ENCODE measurements around the gene DR1.
"Not testable (repeated sequence)": the region's sequence is repeated elsewhere in the genome, so short reads cannot be mapped to it uniquely, and the experiment has no call there.

Gene DR1

GRCh38 chr1:93340090-93340489 lies 5.6 kb upstream of the DR1 start:
- no peak for DNase-seq (ENCODE audit: low read depth)

- DNase-seq (ENCODE audit: low read depth) = no peak
Measured at GRCh38 chr1:93344484-93344883, 1.2 kb upstream of the DR1 start.

DNA sequence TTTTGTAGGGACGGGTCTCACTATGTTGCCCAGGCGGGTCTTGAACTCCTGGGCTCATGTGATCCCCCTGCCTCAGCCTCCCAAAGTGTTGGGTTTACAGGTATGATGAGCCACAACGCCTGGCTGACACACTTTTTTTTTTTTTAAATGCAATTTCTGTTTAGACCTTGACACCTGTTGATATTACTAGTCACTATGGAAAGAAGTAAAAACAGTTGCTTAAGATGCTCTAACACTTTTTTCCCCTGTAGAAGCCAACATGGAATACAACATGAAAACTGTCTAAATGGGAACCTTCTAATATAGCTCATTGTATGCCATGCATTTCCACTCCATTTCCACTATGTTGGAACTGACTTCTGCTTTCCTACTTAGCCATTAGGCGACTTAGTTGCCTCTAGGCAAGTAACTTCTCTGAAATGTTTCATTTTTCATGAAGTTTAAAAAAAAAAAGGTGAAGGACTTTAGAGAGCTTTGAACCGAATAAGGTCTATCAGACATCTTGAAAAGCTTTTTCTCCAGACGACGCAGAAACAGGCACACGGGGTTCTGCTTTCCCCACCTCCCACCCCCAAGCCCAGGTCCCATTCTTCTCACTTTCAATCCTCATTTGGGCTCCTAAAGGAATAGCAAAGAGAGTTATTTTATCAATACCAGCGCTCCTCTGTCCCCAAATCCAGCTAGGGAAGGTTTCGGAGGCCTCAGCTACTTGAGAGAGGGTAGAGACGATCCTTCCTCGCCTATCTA lies 648 bp upstream of the DR1 start:
- DNase-seq (ENCODE audit: low read depth) = no peak

DNA sequence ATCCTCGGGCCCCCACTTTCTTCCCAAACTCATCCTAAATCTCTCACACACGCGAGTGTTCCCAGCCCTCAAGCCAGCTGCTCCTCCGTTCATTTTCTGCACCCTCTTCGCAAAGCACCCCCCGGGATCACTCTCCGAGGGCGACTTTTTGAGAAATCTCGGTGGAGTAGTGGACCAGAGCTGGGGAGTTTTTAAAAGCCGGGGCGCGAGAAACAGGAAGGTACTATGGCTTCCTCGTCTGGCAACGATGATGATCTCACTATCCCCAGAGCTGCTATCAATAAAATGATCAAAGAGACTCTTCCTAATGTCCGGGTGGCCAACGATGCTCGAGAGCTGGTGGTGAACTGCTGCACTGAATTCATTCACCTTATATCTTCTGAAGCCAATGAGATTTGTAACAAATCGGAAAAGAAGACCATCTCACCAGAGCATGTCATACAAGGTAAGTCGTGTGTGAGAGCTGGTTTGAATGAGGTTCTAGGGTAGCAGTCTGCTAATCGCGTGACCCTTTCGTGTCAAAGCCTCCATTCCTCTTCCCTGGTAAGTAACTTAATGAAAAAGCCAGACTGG lies 800 bp downstream of the DR1 start:
- peak; percentile 12 for DNase-seq (ENCODE audit: low read depth)

GRCh38 chr1:93347334-93347899 lies 1.7 kb downstream of the DR1 start:
- DNase-seq (ENCODE audit: low read depth) = no peak

- no peak for DNase-seq (ENCODE audit: low read depth)
Measured at GRCh38 chr1:93348104-93348728, 2.5 kb downstream of the DR1 start.

DNA sequence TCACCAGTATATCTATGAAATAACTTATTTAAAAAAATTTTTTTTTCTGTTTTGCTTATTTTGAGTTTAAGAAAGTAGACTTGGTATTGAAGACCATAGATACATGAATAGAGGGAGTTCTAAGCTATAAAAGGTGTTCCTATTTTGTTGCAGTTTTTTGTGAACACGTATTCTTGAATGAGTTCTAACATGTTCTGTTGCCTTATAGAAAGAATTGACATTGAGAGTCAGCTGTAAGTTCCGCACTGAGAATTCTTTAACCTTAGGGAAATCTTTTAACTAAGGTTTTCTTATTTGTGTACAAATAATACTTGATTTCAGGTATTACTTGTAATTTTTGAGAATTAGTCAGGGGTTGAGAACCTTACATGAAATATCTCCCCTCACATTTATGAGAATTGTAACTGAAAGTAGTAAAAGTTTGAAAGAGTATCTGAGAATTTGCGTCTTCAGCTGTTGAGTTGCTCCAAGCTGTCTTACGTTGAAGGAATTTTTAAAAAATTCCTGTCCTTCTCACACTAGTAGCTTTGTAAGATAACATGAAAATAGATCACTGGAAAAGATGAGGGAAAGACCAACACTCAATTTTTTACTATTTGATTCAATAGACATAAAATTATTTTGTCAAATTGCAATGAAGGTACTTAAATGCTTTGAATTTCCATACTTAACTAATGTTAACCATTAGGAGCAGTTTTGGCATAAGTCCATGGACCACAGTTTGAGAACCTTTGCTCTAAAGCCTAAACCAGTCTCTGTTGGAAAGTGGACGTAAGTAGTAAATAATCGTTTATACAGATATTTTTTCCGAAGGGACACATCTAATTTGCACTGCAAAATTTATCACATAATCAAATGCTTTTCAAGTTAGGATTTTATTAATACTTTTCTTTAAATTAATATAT lies 3.8 kb downstream of the DR1 start:
- no peak for DNase-seq (ENCODE audit: low read depth)

DNA sequence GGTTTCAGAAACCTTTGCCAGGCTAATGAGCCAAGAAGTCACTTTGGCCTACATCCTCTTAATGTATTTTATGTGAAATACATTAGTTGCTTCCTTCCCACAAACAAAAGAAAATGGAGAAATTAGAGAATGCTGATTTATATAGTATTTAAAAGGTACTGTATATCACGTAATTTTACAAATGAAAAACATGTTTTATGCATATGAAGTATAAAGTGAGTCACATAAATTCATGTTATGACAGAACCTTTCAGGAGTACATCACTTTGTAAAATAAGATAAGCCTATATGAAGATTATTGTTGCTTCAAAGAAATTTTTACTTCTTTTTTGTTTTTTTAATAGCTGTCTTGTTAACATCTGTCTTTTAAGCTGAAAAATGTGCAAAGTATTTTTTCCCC lies 4.6 kb downstream of the DR1 start:
- no peak for DNase-seq (ENCODE audit: low read depth)

- no peak for DNase-seq (ENCODE audit: low read depth)
Measured at GRCh38 chr1:93350875-93351274, 5.2 kb downstream of the DR1 start.

- not testable (repeated sequence) for DNase-seq (ENCODE audit: low read depth)
Measured at GRCh38 chr1:93351346-93351745, 5.6 kb downstream of the DR1 start.

DNA sequence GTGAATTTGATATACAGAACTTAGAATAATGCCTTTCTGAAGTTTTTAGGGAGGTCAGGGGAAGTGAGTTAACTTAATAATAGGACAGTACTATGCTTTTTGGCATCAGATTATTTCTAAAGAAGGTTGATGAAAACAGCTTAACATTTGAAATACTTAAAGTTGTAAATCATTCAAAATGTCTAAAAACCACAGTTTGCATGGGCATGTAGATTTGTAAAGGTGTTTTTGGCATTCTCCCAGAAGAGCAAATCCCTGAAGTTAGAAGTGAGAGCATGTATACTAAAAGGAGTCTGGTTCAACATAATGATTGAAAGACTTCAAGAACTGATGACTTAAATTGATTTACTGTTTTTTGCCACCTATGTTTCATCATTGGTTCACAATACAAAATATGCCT lies 6.7 kb downstream of the DR1 start:
- no peak for DNase-seq (ENCODE audit: low read depth)

GRCh38 chr1:93353286-93353685 lies 7.6 kb downstream of the DR1 start:
- no peak for DNase-seq (ENCODE audit: low read depth)

DNA sequence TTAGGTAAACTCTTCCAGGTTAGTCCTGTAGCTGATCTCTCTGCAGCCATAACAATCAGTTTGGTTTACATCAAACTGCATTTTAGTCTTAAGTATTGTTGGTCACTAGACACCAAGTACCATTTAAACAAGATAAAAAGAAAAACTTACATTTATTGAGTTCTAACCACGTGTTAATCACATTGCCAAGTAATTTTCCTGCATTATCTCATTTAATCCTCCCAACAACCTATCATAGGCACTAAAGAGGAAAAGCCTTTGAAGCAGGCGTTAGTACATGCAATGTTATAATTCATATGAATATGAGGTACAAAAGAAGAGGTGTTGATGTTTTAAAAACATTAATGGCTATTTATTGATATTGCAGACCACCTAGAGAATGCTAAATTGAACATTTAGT lies 9.0 kb downstream of the DR1 start:
- DNase-seq (ENCODE audit: low read depth) = no peak

GRCh38 chr1:93357242-93357641 lies 11.5 kb downstream of the DR1 start:
- DNase-seq (ENCODE audit: low read depth) = no peak

- DNase-seq (ENCODE audit: low read depth) = no peak
Measured at GRCh38 chr1:93358293-93358692, 12.6 kb downstream of the DR1 start.

- no peak for DNase-seq (ENCODE audit: low read depth)
Measured at GRCh38 chr1:93360111-93360510, 14.4 kb downstream of the DR1 start.

DNA sequence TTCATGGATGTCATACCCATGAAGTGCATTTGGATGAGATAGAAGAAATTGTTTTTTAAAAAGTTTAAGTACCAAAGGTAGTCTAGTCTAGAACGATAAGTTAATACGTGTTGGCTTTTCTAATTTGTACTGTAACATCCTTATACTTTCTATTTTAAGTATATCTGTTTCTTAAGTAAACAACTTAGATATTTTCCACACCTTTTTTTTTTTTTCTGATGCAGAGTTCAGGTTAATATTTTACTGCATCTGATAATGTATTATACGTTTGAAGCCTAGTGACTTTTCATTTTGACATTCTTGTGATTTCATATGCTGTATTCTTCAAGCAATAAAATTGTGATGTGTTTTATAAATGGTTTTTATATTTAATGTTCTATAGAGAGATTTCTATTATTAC lies 16.5 kb downstream of the DR1 start:
- DNase-seq (ENCODE audit: low read depth) = no peak

DNA sequence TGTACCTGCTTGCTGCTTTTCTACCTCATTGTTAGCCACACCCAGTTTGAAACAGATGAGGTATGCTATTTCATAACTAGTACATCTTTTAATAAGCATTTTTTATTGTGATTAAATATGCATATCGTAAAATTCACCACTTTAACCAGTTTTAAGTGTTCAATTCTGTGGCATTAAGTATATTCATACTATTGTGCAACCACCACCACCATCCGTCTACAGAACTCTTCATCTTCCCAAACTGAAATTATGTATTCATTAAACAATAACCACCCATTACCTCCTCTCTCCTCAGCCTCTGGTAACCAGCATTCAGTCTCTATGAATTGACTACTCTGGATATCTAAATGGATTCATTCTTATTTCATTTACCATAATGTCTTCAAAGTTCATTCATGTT lies 20.1 kb downstream of the DR1 start:
- DNase-seq (ENCODE audit: low read depth) = no peak

GRCh38 chr1:93369734-93370133 lies 24.0 kb downstream of the DR1 start:
- no peak for DNase-seq (ENCODE audit: low read depth)

DNA sequence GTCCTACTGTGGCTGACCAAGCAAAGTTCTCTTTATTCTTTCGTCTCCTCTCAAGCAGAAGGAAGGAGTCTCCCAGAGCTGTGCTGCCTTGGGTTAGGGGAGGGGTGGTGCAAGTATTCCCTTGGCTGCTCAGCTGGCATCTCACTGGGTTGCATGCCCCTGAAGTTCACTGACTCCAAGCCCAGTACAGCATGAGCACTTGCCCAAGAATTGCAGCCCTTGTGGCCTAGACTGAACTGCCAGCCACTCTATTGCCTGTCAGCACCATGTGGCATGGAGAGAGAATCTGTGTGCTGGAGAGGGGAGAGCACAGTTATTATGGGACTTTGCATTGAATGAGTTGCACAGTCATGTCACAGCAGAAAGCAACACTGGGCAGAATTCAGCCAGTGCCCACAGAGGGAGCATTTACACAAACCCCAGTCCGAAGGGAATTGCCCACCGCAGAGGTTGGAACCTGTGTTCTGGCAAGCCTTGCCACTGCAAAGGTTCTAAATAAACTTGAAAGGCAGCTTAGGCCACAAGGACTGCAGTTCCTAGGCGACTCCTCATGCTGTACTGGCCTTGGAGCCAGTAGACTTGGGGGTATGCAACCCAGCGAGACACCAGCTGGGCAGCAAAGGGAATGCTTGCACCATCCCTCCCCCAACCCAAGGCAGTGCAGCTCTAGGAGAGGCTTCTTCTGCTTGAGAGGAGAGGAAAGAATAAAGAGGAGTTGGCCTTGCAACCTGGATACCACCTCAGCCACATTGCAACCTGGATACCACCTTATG lies 28.8 kb downstream of the DR1 start:
- no peak for DNase-seq (ENCODE audit: low read depth)

DNA sequence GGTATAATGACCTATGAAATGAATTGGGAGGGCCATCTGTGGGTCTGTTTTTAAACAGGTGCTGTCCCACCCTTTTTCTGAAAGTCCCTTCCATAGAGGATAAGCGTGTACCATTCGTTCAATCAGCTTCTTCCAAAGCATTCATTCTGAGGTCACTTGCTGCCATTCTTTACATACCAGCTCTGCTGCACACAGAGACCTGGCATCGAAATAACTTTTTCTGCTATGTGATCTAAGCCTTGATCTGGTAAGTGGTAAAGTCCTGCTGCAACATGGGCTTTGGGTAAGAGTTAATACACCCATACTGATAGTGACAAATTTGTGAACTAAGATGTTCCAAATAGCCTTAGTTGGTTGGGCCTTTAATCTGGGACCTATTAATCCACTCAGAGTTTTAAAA lies 38.9 kb downstream of the DR1 start:
- no peak for DNase-seq (ENCODE audit: low read depth)
